Measurements from ENCODE around the gene TLCD2. TPM values are rescaled to one million over a fixed set of nuclear protein-coding genes. Genes with fewer than 3 reads are reported as not detected.
"Not testable (repeated sequence)": the region's sequence is repeated elsewhere in the genome, so short reads cannot be mapped to it uniquely, and the experiment has no call there.

The TLCD2 gene
- total and polyA plus RNA-seq, 9 of the 15 experiments (the other 6 are each of a cell fraction or from before 2014, with no cell fraction given): 0.10 to 0.89 (median 0.58) TPM

GRCh38 chr17:1673041-1673785 is 37.0 kb downstream of the TLCD2 start:
- H3K4me1 ChIP-seq (replicated peaks in 1 of 2; ENCODE audit: control insufficient read depth in 2 of 2, insufficient read depth in 2 of 2, low read length in 2 of 2): peaks cover 0 to 3% of the 10 kb centered on the region in 2 experiments; a peak in 2 of 5 replicates
- peaks cover 88% of the 10 kb centered on the region for H3K36me3 ChIP-seq (ENCODE audit: control insufficient read depth, insufficient read depth, low read length)
- in situ Hi-C loops (cut with MboI): loop anchor here (5.0 to 10.0 kb wide), 2 partner anchors 39 to 192 kb away; partner anchors contain the start of gene TLCD2

GRCh38 chr17:1663934-1664333 is 46.2 kb downstream of the TLCD2 start:
- H3K4me1 ChIP-seq (replicated peaks in 1 of 2; ENCODE audit: control insufficient read depth in 2 of 2, insufficient read depth in 2 of 2, low read length in 2 of 2); DNase-seq (ENCODE audit: extremely low read depth in 1 of 4, low spot score in 3 of 4); FAIRE-seq; H3K27me3 ChIP-seq (ENCODE audit: control insufficient read depth in 2 of 2, insufficient read depth in 2 of 2, low read length in 2 of 2); H3K79me2 ChIP-seq (ENCODE audit: control insufficient read depth, insufficient read depth, low read length); BruUV-seq (replicated peaks); ATAC-seq; H3K4me3 ChIP-seq; H3K9me3 ChIP-seq (replicated peaks; ENCODE audit: control insufficient read depth, insufficient read depth, low read depth, low read length); in situ Hi-C loops (cut with MboI); H3K4me2 ChIP-seq (ENCODE audit: insufficient read depth, low read length); intact Hi-C loops (cut with micrococcal nuclease); H4K20me1 ChIP-seq (replicated peaks; ENCODE audit: control insufficient read depth, insufficient read depth, low read length); H3K27ac ChIP-seq (ENCODE audit: extremely low read depth, low read depth, low read length); H3K9ac ChIP-seq (ENCODE audit: insufficient read depth in 1 of 2, low read depth in 2 of 2, low read length in 2 of 2); H2AFZ ChIP-seq (ENCODE audit: low read depth, low read length); H3K9me1 ChIP-seq (ENCODE audit: control insufficient read depth, insufficient read depth, low read length); CTCF ChIA-PET (ENCODE audit: low intra/inter-chr PET ratio): not testable (repeated sequence)
- POLR2A ChIA-PET: interaction anchor here (1.3 kb wide), 1 partner anchor 13 kb away, joined by 4 read pairs; no protein-coding TSS in a partner anchor
- peaks cover 82% of the 10 kb centered on the region for H3K36me3 ChIP-seq (ENCODE audit: control insufficient read depth, insufficient read depth, low read length)
- 96% methylated on average over 5 of the region's 5 CpGs for WGBS (ENCODE audit: insufficient coverage, low coverage, missing lambda C conversion rate)

More at GRCh38 chr17:1673041-1673785, 37.0 kb downstream of the TLCD2 start:
- CTCF ChIA-PET (ENCODE audit: low intra/inter-chr PET ratio): no interaction called here
- no TSS peak for BruUV-seq (replicated peaks)
- no peak overlapping the region for H3K4me3 ChIP-seq
- no peak overlapping the region; a peak in 1 of 4 replicates for H3K9ac ChIP-seq (ENCODE audit: insufficient read depth in 1 of 2, low read depth in 2 of 2, low read length in 2 of 2)
- no peak for FAIRE-seq
- WGBS (ENCODE audit: insufficient coverage, low coverage, missing lambda C conversion rate): 95% methylated on average over 23 of the region's 26 CpGs
- intact Hi-C loops (cut with micrococcal nuclease): no loop called here
- no peaks in the 10 kb centered on the region for H3K27me3 ChIP-seq (ENCODE audit: control insufficient read depth in 2 of 2, insufficient read depth in 2 of 2, low read length in 2 of 2)
- no peak for DNase-seq (ENCODE audit: extremely low read depth in 1 of 4, low spot score in 3 of 4)
- POLR2A ChIA-PET: interaction anchor here (0.7 to 1.4 kb wide), 3 partner anchors 11 to 32 kb away, joined by 3 to 5 read pairs (median 4); partner anchors contain the start of gene RILP
- peaks cover 12% of the 10 kb centered on the region for H3K79me2 ChIP-seq (ENCODE audit: control insufficient read depth, insufficient read depth, low read length)
- no peak overlapping the region for H3K4me2 ChIP-seq (ENCODE audit: insufficient read depth, low read length)
- H3K9me1 ChIP-seq (ENCODE audit: control insufficient read depth, insufficient read depth, low read length): no peaks in the 10 kb centered on the region
- no peaks in the 10 kb centered on the region for H3K9me3 ChIP-seq (replicated peaks; ENCODE audit: control insufficient read depth, insufficient read depth, low read depth, low read length)
- ATAC-seq: no peak
- TF ChIP-seq RBFOX2 (IDR thresholded peaks at IDR 0.05; ENCODE audit: low read depth, low read length): peak; percentile 44
- no peak for TF ChIP-seq GABPA (tag; conservative IDR thresholded peaks at IDR 0.05; ENCODE audit: low read depth)
- no peak for TF ChIP-seq TCF15 (CRISPR knock-in tag; IDR thresholded peaks at IDR 0.05)
- peak; percentile 63; the same call in 1 of the 2 replicates for TF ChIP-seq ZBTB33 (CRISPR knock-in tag; IDR thresholded peaks at IDR 0.05)
- peak; percentile 34; the same call in 1 of the 2 replicates for TF ChIP-seq POLR2G (IDR thresholded peaks at IDR 0.05; ENCODE audit: low read depth, low read length)
- TF ChIP-seq HCFC1 (IDR thresholded peaks at IDR 0.05; ENCODE audit: low read depth, low read length): no peak
- no peak overlapping the region; the same call in 2 of the 3 replicates for H3K27ac ChIP-seq (ENCODE audit: extremely low read depth, low read depth, low read length)
- H4K20me1 ChIP-seq (replicated peaks; ENCODE audit: control insufficient read depth, insufficient read depth, low read length): 0 out of 2 replicates have a peak, but pooled peaks cover 6% of the 10 kb centered on the region
- no peak overlapping the region for H2AFZ ChIP-seq (ENCODE audit: low read depth, low read length)
